GM19395 (cell line): ENCODE measurements around the gene SLC52A3.

Experiments
- ATAC-seq: cut with Tn5 transposase; IDR thresholded peaks from one replicate; pipeline ENCODE4 v1.9.1; 2021; ENCODE audit warnings: mild to moderate bottlenecking, moderate library complexity; ENCODE audit not compliant: unreplicated experiment

The SLC52A3 gene

DNA sequence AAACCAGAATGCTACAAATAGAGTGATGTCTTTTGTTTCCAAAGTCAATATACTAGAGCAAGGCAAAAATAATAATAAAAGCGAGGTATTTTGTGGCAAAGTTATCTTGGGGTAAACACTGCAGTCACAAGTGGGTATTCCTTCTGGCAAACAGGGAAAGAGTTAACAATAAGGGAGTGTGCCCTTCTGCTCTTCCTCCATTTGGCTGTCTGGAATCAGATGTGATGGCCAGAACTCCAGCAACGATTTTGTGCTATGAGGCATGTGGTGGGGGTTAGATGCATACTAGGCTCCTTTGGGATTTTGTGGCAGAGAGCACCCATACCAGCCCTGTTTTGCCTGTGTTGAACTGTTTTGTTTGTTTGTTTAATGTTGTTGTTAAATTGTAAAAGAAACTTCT lies 2.4 kb upstream of the SLC52A3 start:
- no peak for ATAC-seq

GRCh38 chr20:766906-767305 lies 1.4 kb downstream of the SLC52A3 start:
- ATAC-seq: no peak

DNA sequence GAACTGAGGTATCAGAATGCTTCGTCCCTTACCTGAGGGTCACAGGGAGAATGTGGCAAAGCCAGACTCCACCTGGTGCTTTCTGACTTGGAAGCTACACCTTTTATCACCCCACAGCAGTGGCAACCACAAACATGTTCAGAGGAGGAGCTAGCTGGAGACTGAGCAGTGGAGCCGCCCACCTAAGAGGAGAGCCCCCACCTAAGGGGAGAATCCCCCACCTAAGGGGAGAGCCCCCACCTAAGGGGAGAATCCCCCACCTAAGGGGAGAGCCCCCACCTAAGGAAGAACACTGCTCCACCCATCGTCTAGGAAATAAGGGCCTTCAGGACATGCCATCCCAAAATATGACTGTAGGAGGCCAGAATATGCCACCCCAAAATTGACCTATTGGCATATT lies 4.0 kb downstream of the SLC52A3 start:
- ATAC-seq: no peak

DNA sequence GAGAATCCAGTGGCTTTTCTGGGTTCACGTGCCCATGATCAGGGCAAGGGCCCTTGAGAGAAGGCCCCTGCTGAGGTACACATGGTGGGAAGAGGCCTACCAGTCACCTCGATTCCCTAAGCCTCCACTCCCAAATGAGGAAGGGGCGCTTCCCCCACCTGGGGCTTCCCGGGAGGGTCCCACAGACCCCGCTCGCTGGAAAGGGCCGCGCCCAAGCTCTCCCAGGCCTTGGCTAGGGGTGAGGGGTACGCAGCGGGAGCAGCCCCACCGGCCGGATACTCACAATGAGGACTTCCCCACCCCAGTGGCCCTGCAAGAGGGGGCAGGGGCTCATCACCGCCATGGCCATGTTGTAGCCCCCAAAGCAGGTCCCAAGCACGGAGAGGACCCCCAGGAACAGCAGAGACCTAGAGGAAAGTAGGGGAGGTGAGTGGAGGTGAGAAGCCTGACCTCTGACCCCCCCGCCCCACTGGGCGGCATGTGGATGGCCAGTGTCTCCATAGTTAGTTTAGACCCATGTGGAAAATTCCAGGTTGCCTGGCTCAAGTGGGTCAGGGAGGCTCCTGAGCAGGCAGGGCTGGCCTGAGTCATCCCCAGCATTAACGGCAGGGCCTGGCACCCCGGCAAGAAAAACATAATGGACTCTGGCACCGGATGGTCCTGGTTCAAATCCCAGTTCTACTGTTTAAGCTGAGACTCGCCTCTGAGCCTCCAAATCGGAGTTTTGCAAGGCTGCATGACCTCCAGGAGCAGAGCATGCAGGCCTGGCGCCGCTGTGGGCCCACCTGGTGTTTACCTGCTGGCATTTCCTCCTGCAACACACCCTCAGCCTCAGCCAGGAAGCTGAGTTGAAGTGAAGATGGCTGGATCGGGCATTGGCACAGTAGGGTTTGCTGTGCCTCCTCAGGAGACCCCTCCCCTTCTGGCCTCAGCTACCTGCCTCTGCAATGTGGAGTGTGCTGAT lies 6.6 kb downstream of the SLC52A3 start:
- ATAC-seq: no peak

- ATAC-seq: no peak
Measured at GRCh38 chr20:760751-761417, 7.4 kb downstream of the SLC52A3 start.

- ATAC-seq: no peak
Measured at GRCh38 chr20:757506-757905, 10.8 kb downstream of the SLC52A3 start.

GRCh38 chr20:755941-756340 lies 12.4 kb downstream of the SLC52A3 start:
- ATAC-seq: no peak

DNA sequence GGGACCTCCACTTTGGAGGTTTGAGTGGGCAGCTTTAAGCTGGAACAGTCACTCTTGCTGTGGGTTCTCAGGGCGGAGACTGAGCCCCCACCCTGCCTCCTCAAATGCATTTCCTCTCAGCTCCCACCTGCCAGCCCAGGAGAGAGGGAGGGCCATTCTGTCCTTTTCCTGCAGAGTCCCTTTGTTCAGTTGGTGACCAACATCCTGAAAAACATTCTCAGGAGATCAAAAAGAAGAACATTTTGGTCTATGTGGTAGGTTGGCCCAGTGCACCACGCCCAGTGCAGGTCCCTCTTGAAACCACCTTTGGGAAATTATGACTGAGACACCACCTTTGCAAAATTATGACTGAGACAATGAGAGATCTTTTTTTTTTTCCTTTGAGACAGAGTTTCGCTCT lies 13.4 kb downstream of the SLC52A3 start:
- no peak for ATAC-seq

DNA sequence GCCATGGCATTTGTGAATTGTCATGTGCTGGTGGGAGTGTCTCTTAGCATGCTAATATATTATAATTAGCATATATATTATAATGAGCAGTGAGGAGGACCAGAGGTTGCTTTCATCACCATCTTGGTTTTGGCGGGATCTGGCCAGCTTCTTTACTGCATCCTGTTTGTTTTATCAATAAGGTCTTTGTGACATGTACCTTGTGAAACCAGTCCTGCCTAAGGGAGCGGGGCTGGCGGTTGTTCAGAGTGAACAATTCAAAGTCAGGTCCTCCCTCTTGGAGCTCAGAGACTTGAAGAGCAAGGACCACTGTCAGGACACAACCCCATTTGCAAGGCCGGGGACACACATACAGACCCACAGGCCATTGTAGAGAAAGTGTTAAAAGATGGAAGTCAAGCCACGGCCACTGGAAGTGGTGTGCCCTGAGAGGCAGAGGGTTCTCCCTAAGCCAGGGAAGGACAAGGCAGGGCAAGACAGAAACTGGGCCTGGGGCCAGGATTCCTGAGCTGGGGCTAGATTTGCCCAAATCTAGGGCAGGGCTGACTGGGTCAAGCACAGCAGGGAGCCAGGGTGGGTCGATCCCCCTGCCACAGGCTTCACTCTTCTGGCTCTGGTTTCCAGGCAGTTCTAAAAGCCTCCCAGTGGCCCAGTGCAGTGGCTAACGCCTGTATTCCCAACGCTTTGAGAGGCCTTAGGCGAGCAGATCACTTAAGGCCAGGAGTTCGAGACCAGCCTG lies 14.2 kb downstream of the SLC52A3 start:
- no peak for ATAC-seq

DNA sequence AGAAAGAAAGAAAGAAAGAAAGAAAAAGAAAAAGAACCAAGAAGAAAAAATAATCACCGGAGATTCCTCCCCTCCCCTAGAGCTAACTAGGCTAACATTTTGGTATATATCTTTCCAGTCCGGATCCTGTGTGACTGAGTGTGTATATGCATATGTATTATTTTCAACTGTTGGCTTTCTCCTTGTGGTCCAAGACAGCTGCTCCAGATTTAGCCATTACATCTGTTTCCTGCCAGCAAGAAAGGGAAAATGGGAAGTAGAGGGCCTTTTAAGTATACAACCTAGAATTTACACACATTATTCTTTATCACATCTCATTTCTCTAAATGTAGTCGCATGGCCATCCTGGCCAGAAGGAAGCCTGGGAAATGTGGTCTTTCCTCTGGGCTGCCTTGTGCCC lies 15.2 kb downstream of the SLC52A3 start:
- ATAC-seq: no peak

DNA sequence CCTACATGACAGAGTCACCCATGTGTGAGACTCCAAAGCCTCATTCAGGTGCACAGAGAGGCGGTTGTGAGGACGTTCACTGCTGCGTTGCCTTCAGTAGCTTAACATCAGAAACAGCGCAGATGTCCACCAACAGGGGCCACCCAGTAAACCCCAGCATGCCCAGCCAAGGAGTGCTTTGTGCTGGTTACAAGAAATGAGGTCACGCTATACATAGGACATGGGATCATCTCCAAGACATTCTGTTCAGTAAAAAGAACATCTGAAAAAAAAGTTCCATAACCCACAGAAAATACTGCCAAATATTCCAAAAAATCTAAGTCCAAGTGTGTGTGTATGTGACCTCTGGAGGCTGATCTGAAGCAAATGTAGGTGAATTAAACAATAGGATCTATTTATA lies 16.0 kb downstream of the SLC52A3 start:
- no peak for ATAC-seq

GRCh38 chr20:751761-752160 lies 16.5 kb downstream of the SLC52A3 start:
- ATAC-seq: no peak

DNA sequence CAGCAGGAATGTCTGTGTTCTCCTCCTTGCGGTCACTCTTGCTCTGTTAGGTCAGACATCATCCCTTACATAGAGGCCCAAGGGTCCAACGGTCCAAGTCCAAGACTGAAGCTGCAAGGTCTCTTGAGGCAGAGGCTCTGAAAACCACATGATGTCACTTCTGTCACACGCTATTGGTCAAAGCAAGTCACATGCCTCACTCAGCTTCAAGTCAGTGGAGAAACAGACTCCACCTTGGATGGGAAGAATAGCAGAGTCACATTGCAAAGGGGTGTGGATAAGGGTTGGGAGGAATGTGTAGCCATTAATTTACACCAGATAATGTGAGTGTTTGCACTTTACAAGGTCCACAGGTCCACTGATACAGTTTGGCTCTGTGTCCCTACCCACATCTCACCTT lies 17.5 kb downstream of the SLC52A3 start:
- no peak for ATAC-seq

- ATAC-seq: no peak
Measured at GRCh38 chr20:745683-746301, 22.5 kb downstream of the SLC52A3 start.

DNA sequence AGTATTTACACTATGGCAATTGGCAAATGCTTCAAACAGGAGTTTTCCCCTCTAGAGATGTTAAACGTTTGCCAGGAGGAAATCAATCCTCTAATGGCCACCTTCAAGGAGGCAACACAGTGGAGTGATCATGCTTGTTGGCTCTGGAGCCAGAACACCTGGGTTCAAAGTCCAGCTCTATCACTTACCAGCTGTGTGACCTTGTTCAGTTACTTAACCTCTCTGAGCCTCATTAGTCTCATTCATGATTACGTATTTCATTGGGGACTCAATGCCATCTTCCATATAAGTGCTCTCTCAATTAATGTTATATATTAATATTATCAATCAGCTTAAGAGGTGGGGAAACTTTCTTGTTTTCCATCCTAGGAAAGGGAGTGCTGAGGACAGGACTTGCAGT lies 26.1 kb downstream of the SLC52A3 start:
- ATAC-seq: no peak

DNA sequence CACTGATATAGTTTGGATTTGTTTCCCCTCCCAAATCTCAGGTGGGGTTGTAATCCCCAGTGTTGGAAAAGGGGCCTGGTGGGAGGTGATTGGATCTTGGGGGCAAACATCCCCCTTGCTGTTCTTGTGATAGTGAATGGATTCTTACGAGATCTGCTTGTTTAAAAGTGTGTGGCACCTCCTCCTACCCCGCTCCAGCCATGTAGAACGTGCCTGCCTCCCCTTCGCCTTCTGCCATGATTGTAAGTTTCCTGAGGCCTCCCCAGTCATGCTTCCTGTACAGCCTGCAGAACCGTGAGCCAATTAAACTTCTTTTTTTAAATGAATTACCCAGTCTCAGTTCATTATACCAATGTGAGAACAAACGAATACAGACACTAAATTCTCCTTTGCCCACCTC lies 26.7 kb downstream of the SLC52A3 start:
- ATAC-seq: no peak

DNA sequence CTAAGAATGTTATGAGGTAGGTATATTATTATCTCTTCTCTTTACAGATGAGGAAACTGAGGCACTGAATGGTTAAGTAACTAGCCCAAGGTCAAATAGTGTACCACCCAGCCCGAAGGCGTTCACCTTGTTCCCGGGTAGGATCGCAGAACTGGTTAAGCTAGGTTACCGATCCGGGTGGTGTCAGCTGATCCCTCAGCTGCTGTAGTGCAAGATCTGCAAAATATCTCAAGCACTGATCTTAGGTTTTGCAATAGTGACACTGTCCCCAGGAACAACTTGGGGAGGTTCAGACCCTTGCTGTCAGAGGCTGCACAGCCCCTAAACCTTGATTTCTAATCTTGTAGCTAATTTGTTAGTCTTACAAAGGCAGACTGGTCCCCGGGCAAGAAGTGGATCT lies 28.1 kb downstream of the SLC52A3 start:
- no peak for ATAC-seq

DNA sequence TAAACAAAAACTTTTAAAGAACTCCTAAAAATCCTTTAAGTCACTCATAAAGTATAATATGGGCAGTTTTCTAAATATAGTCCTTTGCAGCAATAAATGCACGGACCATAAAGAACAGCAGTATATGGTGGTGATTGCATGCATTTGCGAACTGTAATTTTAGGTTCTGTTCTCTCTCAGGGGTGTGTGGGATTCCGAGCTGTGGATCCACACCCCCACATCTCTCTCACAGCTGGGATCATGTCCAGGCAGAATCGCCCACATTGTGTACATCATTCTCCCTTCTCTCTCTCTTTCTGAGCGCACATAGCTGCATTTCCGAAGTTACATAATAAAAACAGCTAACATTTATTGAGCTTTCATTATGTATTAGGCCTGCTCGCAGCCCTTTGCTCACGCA lies 28.6 kb downstream of the SLC52A3 start:
- no peak for ATAC-seq

DNA sequence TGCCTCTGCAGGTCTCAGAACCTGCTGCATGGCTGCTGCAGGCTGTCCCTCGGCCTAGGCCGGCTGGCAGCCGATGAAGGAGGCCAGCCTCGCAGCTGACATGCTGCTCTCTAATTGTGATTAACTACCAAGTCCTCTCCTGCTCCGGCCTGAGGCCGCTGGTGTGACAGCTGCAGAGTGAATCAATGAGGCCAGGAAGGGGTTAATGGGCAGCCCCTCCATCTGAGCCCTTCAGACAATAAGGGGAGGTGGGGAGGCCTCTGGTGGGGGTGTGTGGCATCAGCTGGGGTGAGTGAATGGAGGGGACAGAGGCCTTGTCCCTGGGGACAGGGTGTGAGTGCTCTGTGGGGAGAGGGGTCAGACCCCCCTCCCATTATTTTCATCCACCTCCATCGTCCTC lies 34.4 kb downstream of the SLC52A3 start:
- ATAC-seq: no peak

DNA sequence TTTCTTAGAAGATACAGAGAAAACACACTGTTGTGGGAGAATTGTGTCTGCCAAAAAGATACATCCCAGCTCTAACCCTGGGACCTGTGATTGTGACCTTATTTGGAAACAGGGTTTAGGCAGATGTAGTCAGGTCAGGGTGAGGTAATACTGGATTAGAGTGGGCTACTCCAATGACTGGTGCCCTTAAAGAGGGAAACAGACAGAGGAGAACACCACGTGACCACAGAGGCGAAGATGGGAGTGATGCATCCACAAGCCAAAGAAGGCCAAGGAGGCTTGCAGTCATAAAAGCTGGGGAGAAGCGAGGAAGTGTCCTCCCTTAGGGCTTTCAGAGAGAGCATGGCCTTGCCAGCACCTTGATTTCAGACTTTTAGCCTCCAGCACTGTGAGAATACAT lies 35.6 kb downstream of the SLC52A3 start:
- ATAC-seq: no peak

DNA sequence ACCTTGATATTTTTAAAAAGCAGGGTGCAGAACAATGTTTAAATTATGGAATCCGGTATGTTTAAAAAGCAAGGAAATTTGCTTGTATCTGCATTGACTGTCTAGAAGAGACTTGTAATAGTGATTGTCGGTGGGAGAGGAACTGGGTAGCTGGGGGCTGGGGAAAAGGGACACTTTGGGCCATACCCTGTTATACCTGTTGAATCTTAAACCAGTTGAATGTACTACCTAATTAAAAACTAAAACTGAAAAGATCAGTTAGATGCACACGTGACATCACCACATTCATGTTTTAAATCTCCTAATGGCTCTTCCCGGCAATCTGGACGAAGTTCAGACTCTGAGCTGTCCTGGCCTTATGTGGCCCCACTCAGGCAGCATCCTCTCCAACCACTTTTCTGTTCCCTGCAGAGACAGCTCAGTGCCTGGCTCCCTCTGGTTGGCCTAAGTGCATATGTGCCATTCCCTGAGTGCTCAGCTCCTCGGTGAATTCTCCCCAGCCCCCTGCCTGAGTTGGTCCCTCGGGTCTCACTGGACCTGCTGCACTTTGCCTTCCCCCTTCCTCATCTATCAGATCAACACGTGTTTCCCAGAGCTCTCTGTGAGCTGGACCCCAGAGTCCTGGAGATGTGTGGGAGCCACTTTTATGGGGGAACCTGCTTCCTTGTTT lies 36.3 kb downstream of the SLC52A3 start:
- no peak for ATAC-seq
